HG02610 (cell line): Measurements from ENCODE around the gene MUC16.
"Not testable (repeated sequence)": the region's sequence is repeated elsewhere in the genome, so short reads cannot be mapped to it uniquely, and the experiment has no call there.

ENCODE experiments used
- ATAC-seq: cut with Tn5 transposase; IDR thresholded peaks from one replicate; pipeline ENCODE4 v1.9.1; 2021; ENCODE audit warnings: mild to moderate bottlenecking, moderate library complexity; ENCODE audit not compliant: unreplicated experiment

Gene MUC16

DNA sequence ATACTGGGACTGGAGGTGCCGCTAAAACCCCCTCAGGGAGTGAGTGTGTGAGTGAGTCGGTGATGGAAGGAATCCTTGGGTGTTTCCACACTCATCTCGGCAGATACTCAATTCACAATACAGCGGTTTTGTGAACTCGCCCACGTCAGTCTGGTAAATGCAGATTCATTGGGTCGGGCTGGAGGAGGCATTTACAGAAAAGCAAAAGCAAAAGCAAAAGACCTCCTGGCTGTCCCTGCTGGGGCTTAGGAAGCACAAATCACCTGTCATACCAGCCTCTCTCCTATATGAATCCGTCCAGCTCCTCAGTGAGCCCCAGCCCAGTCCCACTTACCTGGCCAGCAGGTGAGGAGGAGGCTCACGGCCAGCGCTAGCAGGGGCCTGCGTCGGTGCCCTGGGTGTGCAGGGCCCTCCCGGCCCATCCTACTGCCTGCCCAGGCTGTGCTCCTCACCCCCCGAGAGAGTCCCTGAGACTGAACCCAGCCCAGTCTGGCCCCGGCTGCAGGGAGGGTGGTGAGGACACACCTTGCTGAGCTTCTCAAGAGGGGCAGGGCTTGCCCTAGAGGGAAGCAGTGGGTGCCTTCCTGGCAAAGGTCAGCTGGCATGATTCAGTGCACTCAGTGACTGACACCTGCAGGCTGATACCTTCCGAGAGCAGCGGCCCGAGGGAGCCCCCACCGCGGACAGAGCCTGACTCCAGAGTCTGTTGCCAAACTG is at the start of gene MUC16:
Gene MUC16 (minus strand): TSS at position 475 of the 717 bp plus-strand sequence.
- ATAC-seq: no peak

DNA sequence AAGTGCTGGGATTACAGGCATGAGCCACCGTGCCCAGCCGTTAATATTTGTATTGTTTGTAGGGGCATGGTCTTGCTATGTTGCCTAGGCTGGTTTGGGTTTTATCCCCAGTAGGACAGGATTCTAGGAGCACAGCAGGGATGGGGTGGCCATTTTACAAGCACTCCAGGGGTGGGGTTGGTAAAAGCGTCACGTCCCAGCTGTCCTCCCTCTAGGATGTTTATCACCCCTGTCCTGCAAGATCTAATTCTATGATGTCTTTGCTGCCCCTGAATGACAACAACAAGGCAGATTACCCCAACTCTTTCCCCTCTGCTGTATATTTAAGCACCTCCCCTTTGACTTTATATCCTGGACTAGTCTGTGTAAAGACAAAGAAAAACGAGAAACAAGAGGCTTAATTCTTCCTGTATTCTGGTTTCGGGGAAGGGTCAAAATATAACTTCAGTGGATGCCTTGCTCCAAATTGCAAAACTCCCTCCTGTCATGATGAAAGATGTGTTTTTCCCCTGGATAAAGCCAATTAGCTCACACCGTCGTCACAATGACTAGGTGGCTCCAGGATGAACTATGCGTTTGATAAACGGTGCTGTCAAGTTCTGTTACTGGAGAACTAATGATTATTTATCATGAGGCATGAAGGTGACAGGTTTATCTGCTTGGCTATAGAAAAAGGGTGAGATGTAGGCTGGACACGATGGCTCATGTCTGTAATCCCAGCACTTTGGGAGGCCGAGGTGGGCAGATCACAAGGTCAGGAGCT is 48.9 kb upstream of the MUC16 start:
- no peak for ATAC-seq

GRCh38 chr19:9057505-9058258 is 47.5 kb upstream of the MUC16 start:
- ATAC-seq: no peak

- ATAC-seq: not testable (repeated sequence)
Observed at GRCh38 chr19:9056131-9056530, 45.9 kb upstream of the MUC16 start.

DNA sequence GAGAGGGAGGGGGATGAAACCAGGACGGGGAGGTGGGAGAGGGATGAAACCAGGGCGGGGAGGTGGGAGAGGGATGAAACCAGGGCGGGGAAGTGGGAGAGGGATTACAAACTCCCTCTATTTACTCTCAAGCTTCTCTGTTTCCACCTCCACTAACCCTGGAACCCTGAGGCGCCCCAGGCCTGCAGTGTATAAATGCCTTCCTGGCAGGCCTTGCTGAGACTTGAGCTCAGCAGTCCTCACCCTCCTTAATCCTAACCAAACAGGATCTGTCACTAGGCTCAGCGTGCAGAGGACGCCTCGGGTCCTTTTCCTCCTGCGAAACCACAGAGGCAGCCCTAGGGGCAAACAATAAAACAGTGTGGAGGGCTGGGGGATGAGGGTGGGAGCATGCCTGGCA is 44.6 kb upstream of the MUC16 start:
- no peak for ATAC-seq

DNA sequence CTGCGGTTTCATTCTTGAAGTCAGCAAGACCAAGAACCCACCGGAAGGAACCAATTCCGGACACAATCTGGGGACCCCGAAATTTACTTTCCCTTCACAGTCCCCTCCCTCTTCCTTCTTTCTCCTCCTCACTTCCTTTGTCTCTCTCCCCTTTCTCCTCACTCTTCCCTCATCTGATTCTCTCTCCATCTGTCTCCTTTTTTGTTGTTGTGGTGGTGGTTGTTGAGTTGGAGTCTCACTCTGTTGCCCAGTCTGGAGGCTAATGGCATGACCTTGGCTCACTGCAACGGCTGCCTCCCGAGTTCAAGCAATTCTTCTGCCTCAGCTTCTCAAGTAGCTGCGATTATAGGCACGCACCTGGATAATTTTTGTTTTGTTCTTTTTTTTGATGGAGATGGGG is 44.0 kb upstream of the MUC16 start:
- no peak for ATAC-seq

DNA sequence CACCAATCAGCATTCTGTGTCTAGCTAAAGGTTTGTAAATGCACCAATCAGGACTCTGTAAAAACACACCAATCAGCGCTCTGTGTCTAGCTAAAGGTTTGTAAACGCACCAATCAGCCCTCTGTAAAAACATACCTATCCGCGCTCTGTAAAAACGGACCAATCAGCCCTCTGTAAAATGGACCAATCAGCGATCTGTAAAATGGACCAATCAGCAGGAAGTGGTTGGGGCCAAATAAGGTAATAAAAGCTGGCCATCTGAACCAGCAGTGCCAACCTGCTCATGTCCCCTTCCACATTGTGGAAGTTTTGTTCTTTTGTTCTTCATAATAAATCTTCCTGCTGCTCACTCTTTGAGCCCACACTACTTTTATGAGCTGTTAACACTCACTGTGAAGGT is 43.5 kb upstream of the MUC16 start:
- ATAC-seq: not testable (repeated sequence)

DNA sequence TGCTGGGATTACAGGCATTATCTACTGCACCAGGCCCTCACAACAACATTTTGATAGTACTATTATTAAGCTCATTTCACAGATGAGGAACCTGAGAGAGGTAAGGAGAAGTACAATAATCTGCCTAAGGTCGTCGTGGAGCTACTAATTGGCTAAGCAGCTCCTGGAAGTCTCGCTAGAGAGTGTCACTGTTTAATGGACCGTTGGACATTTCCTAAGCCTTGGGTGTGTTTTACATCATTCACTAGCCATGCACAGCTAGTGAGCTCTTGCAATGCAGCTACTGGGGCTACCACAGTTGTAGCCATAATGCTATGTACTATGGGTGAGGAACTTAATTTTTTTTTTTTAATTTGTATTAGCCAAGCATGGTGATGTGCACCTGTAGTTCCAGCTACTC is 42.7 kb upstream of the MUC16 start:
- ATAC-seq: no peak

GRCh38 chr19:9046694-9047093 is 36.5 kb upstream of the MUC16 start:
- ATAC-seq: no peak

- ATAC-seq: no peak
Observed at GRCh38 chr19:9044449-9044848, 34.2 kb upstream of the MUC16 start.

DNA sequence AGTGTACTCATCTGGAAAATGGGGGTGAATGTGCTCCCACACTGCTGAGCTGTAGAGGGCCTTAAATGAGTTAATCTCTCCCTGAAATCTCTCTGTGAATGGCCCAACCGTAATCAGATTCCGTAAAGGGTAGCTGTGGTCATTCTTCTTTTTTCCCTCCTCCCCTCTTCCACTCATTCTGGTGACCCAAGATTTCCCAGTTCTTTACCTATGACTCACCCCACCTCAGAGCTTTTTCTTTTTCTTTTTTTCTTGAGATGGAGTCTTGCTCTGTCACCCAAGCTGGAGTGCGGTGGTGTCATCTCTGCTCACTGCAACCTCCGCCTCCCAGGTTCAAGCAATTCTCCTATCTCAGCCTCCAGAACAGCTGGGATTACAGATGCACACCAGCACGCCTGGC is 33.3 kb upstream of the MUC16 start:
- no peak for ATAC-seq

- ATAC-seq: no peak
Observed at GRCh38 chr19:9041023-9041422, 30.8 kb upstream of the MUC16 start.

DNA sequence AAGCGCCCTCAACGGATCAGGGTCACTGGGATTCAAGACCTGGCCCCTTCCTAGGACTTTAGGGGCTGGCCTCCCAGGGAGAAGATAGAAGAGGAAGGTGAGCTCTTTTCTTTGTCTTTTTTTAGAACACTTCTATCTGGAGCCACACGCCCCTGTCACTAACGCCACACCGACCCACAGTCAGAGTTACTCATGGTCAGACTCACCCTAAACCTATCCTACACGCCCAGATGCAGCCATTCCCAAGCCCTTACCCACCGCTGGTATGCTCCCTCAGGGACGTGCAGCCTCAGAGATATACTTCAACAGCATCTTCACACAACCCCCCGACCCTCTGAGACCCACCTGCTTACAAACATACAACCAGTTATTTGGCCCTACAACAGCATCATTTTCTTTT is 29.9 kb upstream of the MUC16 start:
- no peak for ATAC-seq

DNA sequence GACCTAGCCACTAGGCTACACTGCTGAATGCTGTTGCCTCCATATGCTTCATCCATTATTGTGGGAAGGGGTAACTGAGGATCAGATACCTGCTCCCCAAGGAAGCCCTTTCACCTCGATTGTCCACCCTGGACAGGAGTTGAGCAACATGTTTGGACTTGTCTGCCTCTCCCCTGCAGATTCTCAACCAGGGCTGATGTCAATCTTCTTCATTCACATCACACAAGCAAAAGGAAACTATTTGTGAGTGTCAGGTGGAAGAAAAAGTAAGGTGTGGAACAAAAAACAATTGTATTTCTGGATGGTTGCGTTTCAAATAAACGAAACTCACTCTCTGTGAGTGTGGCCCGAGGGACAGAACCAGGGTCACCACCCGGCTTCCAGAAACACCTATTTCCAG is 29.5 kb upstream of the MUC16 start:
- ATAC-seq: no peak

DNA sequence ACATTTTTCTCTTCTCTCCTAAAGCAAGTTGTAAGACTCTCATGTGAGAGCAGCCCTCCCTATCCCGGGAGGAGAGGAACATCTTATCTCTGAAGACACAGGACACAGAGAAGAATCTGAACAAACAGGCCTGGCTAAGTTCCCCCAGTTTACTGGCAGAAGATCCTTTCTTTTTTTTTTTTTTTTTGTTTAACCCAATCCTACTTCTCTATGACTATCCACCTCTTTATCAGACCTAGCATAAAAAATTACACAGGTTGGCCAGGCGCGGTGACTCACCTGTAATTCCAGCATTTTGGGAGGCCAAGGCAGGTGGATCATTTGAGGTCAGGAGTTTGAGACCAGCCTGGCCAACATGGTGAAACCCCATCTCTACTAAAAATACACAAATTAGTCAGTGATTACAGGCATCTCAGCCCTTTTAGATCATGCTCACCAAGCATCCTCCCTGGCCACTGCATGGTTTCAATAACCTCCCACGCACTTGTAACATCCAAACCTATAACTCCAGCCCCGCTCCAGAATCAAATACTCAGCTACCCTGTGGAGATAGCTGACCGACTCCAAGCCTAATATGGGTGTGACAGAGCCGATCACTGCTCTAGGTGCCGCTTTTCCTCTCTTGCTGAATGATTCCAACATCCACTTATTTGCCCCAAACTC is 27.3 kb upstream of the MUC16 start:
- no peak for ATAC-seq

DNA sequence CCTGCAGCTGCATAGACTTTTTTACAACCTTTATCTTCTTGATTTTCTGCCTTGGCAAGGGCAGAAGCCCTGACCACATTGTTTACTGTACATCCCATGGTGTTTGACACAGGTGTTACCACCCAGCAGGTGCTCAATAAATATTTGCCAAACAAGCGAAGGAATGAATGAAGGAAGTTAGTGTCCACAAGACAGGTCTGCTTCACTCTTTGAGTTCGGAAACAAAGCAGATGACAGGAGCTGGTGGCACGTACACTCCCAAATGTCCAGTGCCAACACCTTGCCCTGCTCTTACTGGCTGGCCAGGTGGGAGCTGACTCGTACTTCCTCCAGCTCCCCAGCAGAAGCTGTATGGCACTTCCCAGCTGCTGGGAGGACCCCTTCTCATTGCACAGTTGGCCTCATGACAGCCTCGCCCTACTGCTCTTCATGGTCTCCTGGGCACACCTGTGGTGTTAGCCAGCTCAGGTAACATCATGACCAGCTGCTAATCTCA is 22.0 kb upstream of the MUC16 start:
- ATAC-seq: no peak

DNA sequence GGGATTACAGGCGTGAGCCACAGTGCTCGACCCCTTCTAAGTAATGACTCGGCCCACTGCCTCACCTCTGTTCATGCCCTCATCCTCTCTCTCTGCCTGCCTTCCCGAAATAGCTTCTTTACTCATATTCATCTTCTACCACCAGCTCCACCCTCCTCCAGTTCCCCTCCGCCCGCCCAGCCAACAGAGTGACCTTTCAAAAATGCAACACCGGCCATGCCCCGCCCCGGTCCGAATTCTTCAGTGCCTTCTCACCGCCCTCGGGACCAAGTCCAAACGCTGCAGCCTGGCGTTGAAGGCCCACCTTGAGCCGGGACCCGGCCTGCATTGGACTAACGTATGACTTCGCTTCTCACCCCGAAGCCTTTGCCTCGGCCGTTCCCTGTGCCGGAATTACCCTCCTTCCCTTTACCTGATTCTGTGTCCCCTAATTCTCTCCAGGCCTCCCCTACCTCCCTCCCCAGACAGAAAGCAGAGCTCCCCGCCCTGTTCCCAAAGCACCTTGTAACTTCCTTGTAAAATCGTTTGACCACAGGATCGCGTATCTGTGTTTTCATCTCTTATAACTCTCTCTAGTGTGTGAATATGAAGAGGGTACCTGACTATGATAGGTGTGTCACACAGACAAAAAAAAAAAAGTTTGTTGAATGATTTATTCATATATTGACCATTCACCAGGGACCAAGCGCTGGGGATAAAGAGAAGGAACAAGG is 8.1 kb upstream of the MUC16 start:
- ATAC-seq: no peak

GRCh38 chr19:9014803-9015202 is 4.6 kb upstream of the MUC16 start:
- ATAC-seq: no peak

- no peak for ATAC-seq
Observed at GRCh38 chr19:9013988-9014387, 3.8 kb upstream of the MUC16 start.

GRCh38 chr19:9011875-9012274 is 1.7 kb upstream of the MUC16 start:
- ATAC-seq: no peak
